GM18951 (cell line): ENCODE results near the gene GALNT12.

Experiments used
- POLR2A ChIP-seq: IDR thresholded peaks from 4 replicates; pipeline ENCODE4 v1.6.1; 2011; ENCODE audit warnings: mild to moderate bottlenecking; ENCODE audit not compliant: insufficient read length, insufficient read depth; ENCODE audit errors: extremely low read depth
- in situ Hi-C: fragments of 300-500 bp; cut with MboI; formaldehyde crosslinking; loops from one replicate; pipeline ENCODE4 v1.12.0; 2022; ENCODE audit warnings: low sequenced_read_pairs, mixed read lengths, inconsistent platforms; ENCODE audit not compliant: unreplicated experiment

GALNT12 gene

GRCh38 chr9:98875536-98875935 lies 68.1 kb downstream of the GALNT12 start:
- TF ChIP-seq POLR2A: no peak
- in situ Hi-C loops: no loop called here

GRCh38 chr9:98877311-98877710 lies 69.8 kb downstream of the GALNT12 start:
- no peak for TF ChIP-seq POLR2A
- in situ Hi-C loops: no loop called here

DNA sequence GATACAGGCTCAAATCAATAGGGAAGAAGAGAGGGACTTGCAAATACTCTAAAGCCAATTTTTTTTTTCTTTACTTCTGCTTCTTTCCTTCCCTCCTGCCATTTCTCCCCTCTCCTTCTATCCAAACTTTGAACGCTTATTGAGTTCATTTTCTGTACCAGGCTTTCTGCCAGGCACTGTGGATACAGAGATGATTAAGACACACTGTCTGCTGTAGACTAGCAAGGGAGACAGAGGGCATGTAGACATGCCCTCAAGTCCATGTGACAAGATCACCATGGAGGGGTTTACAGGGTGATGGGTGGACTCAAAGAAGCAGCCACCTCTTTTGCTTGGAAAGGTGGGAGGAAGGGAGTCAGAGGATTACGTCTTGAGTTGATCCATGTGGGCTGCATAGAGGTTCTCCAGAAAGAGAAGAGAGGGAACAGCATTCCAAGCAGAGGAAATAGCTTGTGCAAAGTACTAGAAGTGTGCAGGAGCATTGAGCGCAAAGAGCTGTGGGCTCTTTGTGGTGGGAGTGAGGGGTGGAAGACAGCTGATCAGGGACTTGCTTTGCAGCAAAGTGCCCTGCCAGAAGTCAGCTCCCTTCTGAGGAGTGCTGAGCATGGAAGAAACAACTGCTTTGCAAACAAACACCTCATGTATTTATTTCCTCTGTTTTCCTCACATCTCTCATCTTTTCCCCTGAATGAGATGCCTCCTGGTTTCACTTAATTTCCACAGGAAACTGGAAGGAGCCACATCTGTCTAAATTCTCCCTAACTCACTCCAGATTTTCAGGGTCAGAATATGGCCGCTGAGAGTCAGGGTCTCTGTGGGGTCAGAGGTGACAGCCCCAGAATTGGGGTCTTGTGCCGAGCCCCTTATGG lies 71.9 kb downstream of the GALNT12 start:
- TF ChIP-seq POLR2A: no peak
- in situ Hi-C loops: no loop called here

- in situ Hi-C loops: no loop called here
- TF ChIP-seq POLR2A: no peak
Observed at GRCh38 chr9:98879963-98880310, 72.5 kb downstream of the GALNT12 start.

GRCh38 chr9:98880311-98881015 lies 73.0 kb downstream of the GALNT12 start:
- in situ Hi-C loops: no loop called here
- no peak for TF ChIP-seq POLR2A

DNA sequence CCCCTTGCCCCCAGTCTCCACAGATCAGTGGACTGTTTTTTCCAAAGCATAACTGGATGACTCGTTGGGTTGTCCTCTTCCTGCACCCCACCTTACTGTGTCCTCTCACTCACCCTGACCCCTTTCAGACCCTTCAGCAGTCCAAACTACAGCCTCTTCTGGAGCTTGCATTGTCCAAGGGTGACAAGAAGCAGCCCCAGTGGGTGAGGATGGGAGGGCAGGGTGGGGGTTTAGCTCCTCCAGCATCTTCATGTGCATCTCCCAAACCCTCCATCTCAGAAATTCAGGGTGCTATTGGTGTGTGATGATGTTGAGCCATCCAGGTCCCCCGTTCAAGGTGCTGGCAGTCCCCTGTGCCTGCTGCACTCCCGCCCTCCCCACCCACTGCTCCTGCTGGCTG lies 73.9 kb downstream of the GALNT12 start:
- in situ Hi-C loops: no loop called here
- TF ChIP-seq POLR2A: no peak

DNA sequence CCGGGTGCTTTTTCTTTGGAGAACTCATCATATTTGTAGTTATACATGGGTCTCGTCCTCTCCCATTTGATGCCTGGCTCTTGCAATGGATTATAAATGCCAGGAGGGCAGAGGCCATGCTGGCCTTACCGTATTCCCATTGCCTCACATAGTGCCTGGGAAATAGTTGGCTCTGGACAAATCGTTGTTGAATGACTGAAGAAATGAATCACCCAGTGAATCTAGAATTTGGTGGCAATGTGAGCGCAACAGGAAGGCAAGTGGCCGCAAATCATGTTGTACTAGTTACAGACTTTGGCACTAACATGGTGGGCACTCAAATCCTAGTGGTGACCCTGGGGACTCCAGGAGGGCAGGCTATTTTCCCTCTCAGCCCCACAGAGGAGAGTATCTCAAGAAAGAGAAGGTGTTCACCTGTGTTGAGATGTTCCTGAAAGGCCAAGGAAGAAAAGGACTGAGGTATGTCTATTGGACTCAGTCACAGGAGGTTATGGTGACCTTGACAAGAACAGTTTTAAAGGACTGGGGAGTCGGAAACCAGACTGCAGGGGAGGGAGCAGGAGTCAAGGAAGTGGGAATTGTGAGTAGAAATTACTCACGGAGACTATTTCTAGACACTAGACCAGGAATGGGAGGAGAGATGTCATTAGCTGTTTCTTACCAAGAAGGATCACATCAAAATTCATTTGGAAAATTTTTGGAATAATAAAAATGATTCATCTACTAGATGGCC lies 74.5 kb downstream of the GALNT12 start:
- no peak for TF ChIP-seq POLR2A
- in situ Hi-C loops: no loop called here

DNA sequence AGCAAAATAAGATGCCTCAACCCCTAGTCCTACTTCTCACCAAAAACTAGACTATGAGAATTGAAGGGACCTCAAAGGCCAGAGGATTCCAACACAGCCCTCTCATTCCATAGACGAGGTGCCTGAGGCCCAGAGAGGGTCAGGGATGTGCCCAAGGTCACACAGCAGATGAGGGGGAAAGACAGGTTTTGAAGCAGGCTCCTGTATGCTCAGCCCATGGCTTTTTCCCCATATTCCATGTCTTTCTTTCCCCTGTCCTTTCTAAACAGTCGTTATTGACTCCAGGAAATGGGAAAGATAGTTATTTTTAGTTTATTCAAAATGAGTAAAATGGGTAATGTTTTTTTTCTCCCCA lies 75.1 kb downstream of the GALNT12 start:
- in situ Hi-C loops: no loop called here
- no peak for TF ChIP-seq POLR2A

DNA sequence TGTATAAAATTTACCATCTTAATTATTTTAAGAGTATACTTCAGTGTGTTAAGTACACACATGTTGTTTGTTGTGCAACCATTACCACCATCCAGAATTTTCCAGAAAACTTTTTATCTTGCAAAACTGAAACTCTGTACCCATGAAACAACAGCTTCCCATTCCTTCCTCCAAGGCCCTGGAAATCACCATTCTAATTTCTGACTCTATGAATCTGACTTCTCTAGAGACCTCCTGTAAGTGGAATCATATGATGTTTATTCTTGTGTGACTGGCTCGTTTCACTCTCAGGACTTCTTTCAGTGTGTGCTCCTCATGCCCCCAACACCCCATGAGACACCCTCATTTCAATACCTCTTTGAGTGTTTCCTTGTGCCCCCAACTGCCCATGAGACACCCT lies 75.8 kb downstream of the GALNT12 start:
- TF ChIP-seq POLR2A: no peak
- in situ Hi-C loops: no loop called here

GRCh38 chr9:98884849-98885248 lies 77.4 kb downstream of the GALNT12 start:
- in situ Hi-C loops: no loop called here
- no peak for TF ChIP-seq POLR2A

GRCh38 chr9:98885575-98886295 lies 78.3 kb downstream of the GALNT12 start:
- in situ Hi-C loops: no loop called here
- no peak for TF ChIP-seq POLR2A

- no peak for TF ChIP-seq POLR2A
- in situ Hi-C loops: no loop called here
Observed at GRCh38 chr9:98886691-98887229, 79.3 kb downstream of the GALNT12 start.
